CD4-positive, alpha-beta T cell treated with Interleukin-15 for 1 hour (primary cell): ENCODE measurements around the gene ASMT.
A peak's percentile ranks its signal among the peaks of the same experiment; 100 is the strongest.
"Not testable (repeated sequence)": the region's sequence is repeated elsewhere in the genome, so short reads cannot be mapped to it uniquely, and the experiment has no call there.

Source experiments
- DNase-seq: peaks from one replicate; pipeline ENCODE4 v3.0.0-alpha.2; 2020

The ASMT gene

GRCh38 chrX:1656379-1656778, 41.5 kb downstream of the ASMT start:
- no peak for DNase-seq

GRCh38 chrX:1657367-1658070, 42.7 kb downstream of the ASMT start:
- DNase-seq: peak; percentile 78

- no peak for DNase-seq
These were observed 43.2 kb downstream of the ASMT start for GRCh38 chrX:1658071-1658491.

- no peak for DNase-seq
These were observed 45.0 kb downstream of the ASMT start for GRCh38 chrX:1659664-1660461.

GRCh38 chrX:1661048-1661921, 46.4 kb downstream of the ASMT start:
- peak; percentile 95 for DNase-seq

- no peak for DNase-seq
These were observed 47.0 kb downstream of the ASMT start for GRCh38 chrX:1661922-1662221.

GRCh38 chrX:1667566-1667965, 52.7 kb downstream of the ASMT start:
- no peak for DNase-seq

GRCh38 chrX:1673337-1673736, 58.5 kb downstream of the ASMT start:
- no peak for DNase-seq

GRCh38 chrX:1676866-1677265, 62.0 kb downstream of the ASMT start:
- no peak for DNase-seq

- no peak for DNase-seq
These were observed 64.4 kb downstream of the ASMT start for GRCh38 chrX:1679238-1679637.

- DNase-seq: no peak
These were observed 66.6 kb downstream of the ASMT start for GRCh38 chrX:1681439-1681838.

- DNase-seq: not testable (repeated sequence)
These were observed 67.0 kb downstream of the ASMT start for GRCh38 chrX:1681856-1682255.

- DNase-seq: not testable (repeated sequence)
These were observed 67.6 kb downstream of the ASMT start for GRCh38 chrX:1682501-1682900.

GRCh38 chrX:1684883-1685282, 70.0 kb downstream of the ASMT start:
- DNase-seq: not testable (repeated sequence)

GRCh38 chrX:1685444-1685880, 70.6 kb downstream of the ASMT start:
- DNase-seq: not testable (repeated sequence)

GRCh38 chrX:1686642-1687041, 71.8 kb downstream of the ASMT start:
- no peak for DNase-seq
